PC-9 (cell line): ENCODE measurements around the gene SEMA4C.

Experiments used
- CTCF ChIP-seq: fragments of 200-600 bp; sonication (generic); conservative IDR thresholded peaks from 2 replicates; pipeline ENCODE4 v1.6.1; 2017; ENCODE audit warnings: mixed run types, antibody characterized with exemption, mild to moderate bottlenecking, moderate library complexity
- EZH2 ChIP-seq: fragments of 200-600 bp; sonication (generic); IDR thresholded peaks from 2 replicates; pipeline ENCODE4 v1.8.0; 2017; ENCODE audit warnings: antibody characterized with exemption, low read depth

DNA sequence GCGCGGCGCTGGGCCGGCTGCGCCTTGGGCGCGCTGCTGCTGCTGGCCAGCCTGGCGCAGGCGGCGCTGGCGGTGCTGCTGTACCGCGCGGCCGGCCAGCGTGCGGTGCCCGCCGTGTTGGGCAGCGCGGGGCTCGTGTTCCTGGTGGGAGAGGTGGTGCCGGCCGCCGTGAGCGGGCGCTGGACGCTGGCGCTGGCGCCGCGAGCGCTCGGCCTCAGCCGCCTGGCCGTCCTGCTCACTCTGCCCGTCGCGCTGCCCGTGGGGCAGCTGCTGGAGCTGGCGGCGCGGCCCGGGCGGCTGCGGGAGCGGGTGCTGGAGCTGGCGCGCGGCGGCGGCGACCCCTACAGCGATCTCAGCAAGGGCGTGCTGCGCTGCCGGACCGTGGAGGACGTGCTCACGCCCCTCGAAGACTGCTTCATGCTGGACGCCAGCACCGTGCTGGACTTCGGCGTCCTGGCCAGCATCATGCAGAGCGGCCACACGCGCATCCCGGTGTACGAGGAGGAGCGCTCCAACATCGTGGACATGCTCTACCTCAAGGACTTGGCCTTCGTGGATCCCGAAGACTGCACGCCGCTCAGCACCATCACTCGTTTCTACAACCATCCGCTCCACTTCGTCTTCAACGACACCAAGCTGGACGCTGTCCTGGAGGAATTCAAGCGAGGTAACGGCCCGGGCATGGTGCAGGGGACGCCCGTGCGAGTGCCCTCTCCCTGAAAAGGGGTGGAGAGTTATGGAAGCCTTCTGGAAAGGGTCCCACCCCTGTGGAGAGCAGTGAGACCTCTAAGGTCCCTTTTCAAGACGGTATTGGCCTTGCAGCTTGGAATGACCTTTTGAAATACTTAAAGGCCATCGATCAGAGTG lies 52.8 kb downstream of the SEMA4C start:
- TF ChIP-seq CTCF (no peak), EZH2 (no peak)
